ENCODE results near the gene BABAM2.

DNA sequence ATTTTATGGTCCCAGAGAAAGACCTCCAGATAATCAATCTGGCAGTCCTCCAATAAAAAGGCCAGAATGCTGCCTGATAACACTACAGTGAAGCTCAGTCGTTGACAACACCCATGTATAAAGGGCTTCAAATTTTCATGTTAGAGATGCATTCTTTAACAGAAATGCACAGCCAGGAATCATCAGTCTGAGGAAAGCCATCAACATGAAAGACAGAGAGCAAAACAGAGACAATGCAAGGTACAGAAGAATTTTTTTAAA is 13.8 kb downstream of the BABAM2 start:
- TF ChIP-seq, protein P1, sequence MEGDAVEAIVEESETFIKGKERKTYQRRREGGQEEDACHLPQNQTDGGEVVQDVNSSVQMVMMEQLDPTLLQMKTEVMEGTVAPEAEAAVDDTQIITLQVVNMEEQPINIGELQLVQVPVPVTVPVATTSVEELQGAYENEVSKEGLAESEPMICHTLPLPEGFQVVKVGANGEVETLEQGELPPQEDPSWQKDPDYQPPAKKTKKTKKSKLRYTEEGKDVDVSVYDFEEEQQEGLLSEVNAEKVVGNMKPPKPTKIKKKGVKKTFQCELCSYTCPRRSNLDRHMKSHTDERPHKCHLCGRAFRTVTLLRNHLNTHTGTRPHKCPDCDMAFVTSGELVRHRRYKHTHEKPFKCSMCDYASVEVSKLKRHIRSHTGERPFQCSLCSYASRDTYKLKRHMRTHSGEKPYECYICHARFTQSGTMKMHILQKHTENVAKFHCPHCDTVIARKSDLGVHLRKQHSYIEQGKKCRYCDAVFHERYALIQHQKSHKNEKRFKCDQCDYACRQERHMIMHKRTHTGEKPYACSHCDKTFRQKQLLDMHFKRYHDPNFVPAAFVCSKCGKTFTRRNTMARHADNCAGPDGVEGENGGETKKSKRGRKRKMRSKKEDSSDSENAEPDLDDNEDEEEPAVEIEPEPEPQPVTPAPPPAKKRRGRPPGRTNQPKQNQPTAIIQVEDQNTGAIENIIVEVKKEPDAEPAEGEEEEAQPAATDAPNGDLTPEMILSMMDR (IDR thresholded peaks at IDR 0.05) = no peak
- TF ChIP-seq POLR2A (IDR thresholded peaks at IDR 0.05) = no peak
- TF ChIP-seq EP300 (IDR thresholded peaks at IDR 0.05) = no peak
